Prostate gland (tissue), 2 donors: ENCODE data around the gene EIF2B5. TPM values are rescaled to one million over a fixed set of nuclear protein-coding genes. Genes with fewer than 3 reads are reported as not detected.

ENCODE experiments used
- DNase-seq: peaks from one replicate; pipeline ENCODE4 v3.0.0-alpha.2; 2019; ENCODE audit warnings: low spot score
- H3K27ac ChIP-seq, 2 donors: fragments of 200-600 bp; sonication (generic); 2 replicates each; pipeline ENCODE4 v1.5.1; 2017 to 2019
- H3K27me3 ChIP-seq: fragments of 200-600 bp; sonication (generic); replicated peaks from 2 replicates; pipeline ENCODE4 v1.5.1; 2019; ENCODE audit not compliant: insufficient read depth
- H3K36me3 ChIP-seq, 2 donors: fragments of 200-600 bp; sonication (generic); 1 replicate in 1 of 2; 2 replicates in 1 of 2; pipeline versions ENCODE4 v1.5.1 to v1.8.1; 2017 to 2019
- H3K4me1 ChIP-seq: fragments of 200-600 bp; sonication (generic); replicated peaks from 2 replicates; pipeline ENCODE4 v1.5.1; 2019
- H3K4me3 ChIP-seq, 2 donors: fragments of 200-600 bp; sonication (generic); 2 replicates each; pipeline ENCODE4 v1.5.1; 2017 to 2019
- H3K9me3 ChIP-seq: fragments of 200-600 bp; sonication (generic); 2 replicates; pipeline ENCODE4 v1.5.1; 2017
- POLR2A ChIP-seq: fragments of 450-650 bp; IDR thresholded peaks from one replicate; pipeline ENCODE4 v1.6.1; 2016; ENCODE audit warnings: antibody characterized with exemption, mild to moderate bottlenecking
- POLR2AphosphoS5 ChIP-seq: sonication (generic); formaldehyde crosslinking; IDR thresholded peaks from one replicate; pipeline ENCODE4 v1.6.1; 2017; ENCODE audit warnings: antibody characterized with exemption
- WGBS: methylation state at CpG from one replicate; pipeline ENCODE4 v1.1.5; 2018; 5-methylcytosine and 5-hydroxymethylcytosine counted together
- intact Hi-C: fragments of 100-400 bp; cut with DNase I; formaldehyde crosslinking; loops from one replicate; pipeline ENCODE4 v1.14.2; 2022
- total RNA-seq, 2 donors: library from RNA; depleted of rRNA; stranded (reverse); fragments of >200 nt; gene quantifications; one replicate each; pipeline ENCODE4 v1.1.0, GENCODE V29; 2016
- TF ChIP-seq, protein P1 (sequence below), 4 experiments: fragments of 200-600 bp in 2 of 4; fragments of 450-650 bp in 2 of 4; sonication (generic) in 2 of 4; IDR thresholded peaks; 1 replicate in 3 of 4; 2 replicates in 1 of 4; pipeline ENCODE4 v1.5.1; 2016 to 2019; ENCODE audit warnings: antibody characterized with exemption in 4 of 4, mild to moderate bottlenecking in 2 of 4, moderate library complexity in 2 of 4

EIF2B5 gene
- total RNA-seq, 2 donors from 2014 or later, result 54.9 to 61.5 TPM

DNA sequence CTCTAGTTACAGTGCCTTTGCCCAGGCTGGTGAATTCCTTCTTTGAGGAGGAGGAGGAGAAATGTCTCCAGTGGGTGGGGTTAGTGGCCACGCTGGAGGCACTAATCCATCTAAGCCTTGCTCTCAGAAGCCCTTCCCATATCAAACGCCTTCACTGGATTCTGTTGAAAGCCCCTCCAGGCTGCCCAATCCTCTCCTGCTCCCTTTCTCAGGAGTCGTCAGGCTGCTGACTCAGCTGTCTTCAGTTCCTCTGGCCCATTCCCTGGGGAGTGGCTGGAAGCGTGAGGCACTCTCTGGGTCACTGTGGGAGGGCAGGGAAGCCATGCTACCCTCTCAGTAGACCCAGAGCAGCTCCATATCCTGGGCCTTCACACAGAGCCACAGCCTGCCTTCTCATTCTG, 42.2 kb downstream of the EIF2B5 start:
- peak overlapping the region in 1 of 2 donors; percentile 75 for H3K4me3 ChIP-seq
- no peaks in the 10 kb centered on the region for H3K27me3 ChIP-seq
- peaks cover 18% of the 10 kb centered on the region for H3K4me1 ChIP-seq
- no peaks in the 10 kb centered on the region for H3K9me3 ChIP-seq
- peaks cover 24 to 30% of the 10 kb centered on the region in 2 donors for H3K36me3 ChIP-seq
- peak overlapping the region; percentile 83 to 88 for H3K27ac ChIP-seq
- no peak for DNase-seq
- intact Hi-C loops, result loop anchor here (5.0 kb wide), 1 partner anchor 40 kb away; the partner anchor contains the start of gene EIF2B5
- WGBS, result 28% methylated on average over 4 of the region's 4 CpGs
- no peak for TF ChIP-seq POLR2AphosphoS5
- TF ChIP-seq, protein P1, sequence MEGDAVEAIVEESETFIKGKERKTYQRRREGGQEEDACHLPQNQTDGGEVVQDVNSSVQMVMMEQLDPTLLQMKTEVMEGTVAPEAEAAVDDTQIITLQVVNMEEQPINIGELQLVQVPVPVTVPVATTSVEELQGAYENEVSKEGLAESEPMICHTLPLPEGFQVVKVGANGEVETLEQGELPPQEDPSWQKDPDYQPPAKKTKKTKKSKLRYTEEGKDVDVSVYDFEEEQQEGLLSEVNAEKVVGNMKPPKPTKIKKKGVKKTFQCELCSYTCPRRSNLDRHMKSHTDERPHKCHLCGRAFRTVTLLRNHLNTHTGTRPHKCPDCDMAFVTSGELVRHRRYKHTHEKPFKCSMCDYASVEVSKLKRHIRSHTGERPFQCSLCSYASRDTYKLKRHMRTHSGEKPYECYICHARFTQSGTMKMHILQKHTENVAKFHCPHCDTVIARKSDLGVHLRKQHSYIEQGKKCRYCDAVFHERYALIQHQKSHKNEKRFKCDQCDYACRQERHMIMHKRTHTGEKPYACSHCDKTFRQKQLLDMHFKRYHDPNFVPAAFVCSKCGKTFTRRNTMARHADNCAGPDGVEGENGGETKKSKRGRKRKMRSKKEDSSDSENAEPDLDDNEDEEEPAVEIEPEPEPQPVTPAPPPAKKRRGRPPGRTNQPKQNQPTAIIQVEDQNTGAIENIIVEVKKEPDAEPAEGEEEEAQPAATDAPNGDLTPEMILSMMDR (IDR thresholded peaks at IDR 0.05), result no peak
- no peak for TF ChIP-seq POLR2A

DNA sequence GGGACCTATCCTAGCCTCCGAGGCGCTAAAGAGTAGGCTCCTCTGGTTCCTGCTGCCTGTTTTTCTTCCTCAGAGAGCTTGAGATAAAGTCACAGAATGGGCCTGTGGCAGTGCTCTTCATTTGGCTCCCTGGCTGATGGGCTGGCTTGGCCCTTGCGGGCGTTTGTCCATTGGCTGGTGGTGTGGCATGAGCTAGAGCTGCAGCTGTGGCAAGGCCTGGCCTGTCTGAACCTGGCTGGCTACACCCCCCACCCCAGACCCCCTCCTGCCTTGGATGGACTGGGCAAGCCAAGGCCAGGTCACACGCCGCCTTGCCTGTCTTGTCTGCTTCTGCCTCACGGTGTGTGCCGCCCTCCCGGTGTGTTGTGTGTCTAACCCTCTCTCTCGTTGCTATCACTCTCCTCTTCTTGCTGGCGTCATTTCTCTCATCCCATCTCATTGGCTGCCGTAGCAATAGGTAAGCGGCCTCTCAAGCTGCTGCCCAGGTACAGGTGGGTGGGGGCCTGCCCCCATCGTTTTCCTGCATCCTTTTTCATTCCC, 42.7 kb downstream of the EIF2B5 start:
- Histone ChIP-seq H3K4me1 (peaks cover 18% of the 10 kb centered on the region), H3K27ac (peak overlapping the region in 1 of 2 donors; percentile 88), H3K36me3 (peaks cover 26 to 33% of the 10 kb centered on the region in 2 donors), H3K27me3 (no peaks in the 10 kb centered on the region), H3K9me3 (no peaks in the 10 kb centered on the region), H3K4me3 (no peak overlapping the region)
- TF ChIP-seq, protein P1 (IDR thresholded peaks at IDR 0.05), result no peak
- TF ChIP-seq POLR2AphosphoS5 (no peak), POLR2A (no peak)
- no peak for DNase-seq
- intact Hi-C loops, result loop anchor here (5.0 kb wide), 1 partner anchor 41 kb away; the partner anchor contains the start of gene EIF2B5
- WGBS, result 88% methylated on average over 14 of the region's 14 CpGs

DNA sequence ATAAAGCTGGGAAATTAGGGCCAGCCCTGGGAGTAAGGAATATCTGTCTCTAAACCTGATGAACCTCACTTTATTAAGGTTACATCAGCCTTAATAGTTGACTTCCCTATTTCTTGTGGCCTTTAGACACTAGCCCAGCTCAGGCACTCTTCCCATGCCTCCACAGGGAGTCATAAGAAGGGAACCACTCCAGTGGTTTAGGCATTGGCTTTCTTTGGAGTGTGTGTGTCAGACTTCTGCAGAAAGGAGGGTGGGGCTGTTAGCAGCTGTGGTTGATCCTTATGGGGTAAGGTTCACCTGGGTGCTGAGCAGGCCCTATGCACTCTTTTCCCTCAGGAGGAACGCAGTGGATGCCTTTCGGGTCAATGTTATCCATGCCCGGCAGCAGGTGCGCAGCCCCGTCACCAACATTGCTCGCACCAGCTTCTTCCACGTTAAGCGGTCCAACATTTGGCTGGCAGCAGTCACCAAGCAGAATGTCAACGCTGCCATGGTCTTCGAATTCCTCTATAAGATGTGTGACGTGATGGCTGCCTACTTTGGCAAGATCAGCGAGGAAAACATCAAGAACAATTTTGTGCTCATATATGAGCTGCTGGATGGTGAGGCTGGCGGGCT, 43.5 kb downstream of the EIF2B5 start:
- TF ChIP-seq, protein P1 (IDR thresholded peaks at IDR 0.05), result no peak
- TF ChIP-seq POLR2A (no peak), POLR2AphosphoS5 (no peak)
- Histone ChIP-seq H3K4me1 (peaks cover 17% of the 10 kb centered on the region), H3K9me3 (no peaks in the 10 kb centered on the region), H3K4me3 (no peak overlapping the region), H3K36me3 (peaks cover 33% of the 10 kb centered on the region in 2 donors), H3K27ac (no peak overlapping the region), H3K27me3 (no peaks in the 10 kb centered on the region)
- WGBS, result 94% methylated on average over 12 of the region's 13 CpGs
- DNase-seq, result no peak
- intact Hi-C loops, result loop anchor here (5.0 kb wide), 1 partner anchor 41 kb away; the partner anchor contains the start of gene EIF2B5

DNA sequence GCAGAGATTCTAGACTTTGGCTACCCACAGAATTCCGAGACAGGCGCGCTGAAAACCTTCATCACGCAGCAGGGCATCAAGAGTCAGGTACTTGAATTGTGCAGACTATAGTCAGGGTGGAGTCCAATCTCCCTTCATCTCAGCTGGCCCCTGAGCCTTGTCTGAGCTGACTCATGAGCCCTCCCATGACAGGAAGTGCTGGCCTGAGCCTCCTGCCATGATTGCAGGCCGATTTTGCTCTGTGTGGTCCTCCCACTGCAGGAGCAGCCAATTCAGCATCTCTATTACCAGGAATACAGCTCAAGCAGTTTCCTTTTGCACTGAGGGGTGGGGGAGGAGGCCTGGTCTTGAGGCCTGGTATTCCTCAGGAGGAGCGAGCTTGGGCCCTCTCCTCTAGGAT, 45.0 kb downstream of the EIF2B5 start:
- peaks cover 33% of the 10 kb centered on the region in 2 donors for H3K36me3 ChIP-seq
- H3K9me3 ChIP-seq, result no peaks in the 10 kb centered on the region
- intact Hi-C loops, result no loop called here
- TF ChIP-seq POLR2AphosphoS5 (no peak), POLR2A (no peak)
- TF ChIP-seq, protein P1 (IDR thresholded peaks at IDR 0.05), result no peak
- WGBS, result 94% methylated on average over 6 of the region's 6 CpGs
- H3K27ac ChIP-seq, result no peak overlapping the region
- H3K27me3 ChIP-seq, result no peaks in the 10 kb centered on the region
- no peak for DNase-seq
- H3K4me1 ChIP-seq, result peaks cover 13% of the 10 kb centered on the region
- H3K4me3 ChIP-seq, result no peak overlapping the region

DNA sequence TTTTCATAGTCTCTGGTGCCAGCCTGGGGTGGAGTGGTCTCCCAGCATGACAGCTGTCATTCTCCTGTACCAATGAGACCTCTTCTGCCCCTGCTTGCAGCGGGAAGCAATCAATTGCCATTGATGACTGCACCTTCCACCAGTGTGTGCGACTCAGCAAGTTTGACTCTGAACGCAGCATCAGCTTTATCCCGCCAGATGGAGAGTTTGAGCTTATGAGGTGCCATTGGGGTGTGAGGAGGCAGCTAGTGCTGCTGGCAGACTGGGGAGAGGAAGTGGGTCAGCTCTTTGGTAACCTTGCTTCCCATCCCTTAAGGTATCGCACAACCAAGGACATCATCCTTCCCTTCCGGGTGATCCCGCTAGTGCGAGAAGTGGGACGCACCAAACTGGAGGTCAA, 46.4 kb downstream of the EIF2B5 start:
- no peaks in the 10 kb centered on the region for H3K27me3 ChIP-seq
- intact Hi-C loops, result no loop called here
- no peaks in the 10 kb centered on the region for H3K9me3 ChIP-seq
- H3K36me3 ChIP-seq, result peaks cover 33% of the 10 kb centered on the region in 2 donors
- DNase-seq, result no peak
- TF ChIP-seq POLR2A, result no peak
- TF ChIP-seq, protein P1 (IDR thresholded peaks at IDR 0.05), result no peak
- TF ChIP-seq POLR2AphosphoS5, result no peak
- no peak overlapping the region for H3K4me3 ChIP-seq
- no peak overlapping the region for H3K27ac ChIP-seq
- 95% methylated on average over 9 of the region's 9 CpGs for WGBS
- peaks cover 15% of the 10 kb centered on the region for H3K4me1 ChIP-seq
